NCI-H1048 (cell line): ENCODE measurements around the gene E2F3.

Experiments
- DNase-seq: peaks from one replicate; lab custom pipeline; 2025; lab: John Stamatoyannopoulos, UW

Gene E2F3

GRCh38 chr6:20533746-20534294 lies 132.1 kb downstream of the E2F3 start:
- DNase-seq, result no peak

GRCh38 chr6:20534295-20535262 lies 132.9 kb downstream of the E2F3 start, which contains the start of gene CDKAL1:
TSS of gene CDKAL1 (plus strand) at chr6:20534457. CDS start at chr6:20546351, 11,894 bp downstream.
- DNase-seq, result peak; percentile 86

- DNase-seq, result no peak
Observed at GRCh38 chr6:20538131-20538662, 136.5 kb downstream of the E2F3 start.

- DNase-seq, result no peak
Observed at GRCh38 chr6:20538907-20539306, 137.2 kb downstream of the E2F3 start.

GRCh38 chr6:20539387-20539786 lies 137.7 kb downstream of the E2F3 start:
- no peak for DNase-seq

- no peak for DNase-seq
Observed at GRCh38 chr6:20540683-20541082, 139.0 kb downstream of the E2F3 start.

GRCh38 chr6:20541382-20541781 lies 139.7 kb downstream of the E2F3 start:
- no peak for DNase-seq

GRCh38 chr6:20542927-20543602 lies 141.4 kb downstream of the E2F3 start:
- DNase-seq, result peak; percentile 80
